Measurements from ENCODE around the gene RREB1.
"Not testable (repeated sequence)": the region's sequence is repeated elsewhere in the genome, so short reads cannot be mapped to it uniquely, and the experiment has no call there.

RREB1 gene

DNA sequence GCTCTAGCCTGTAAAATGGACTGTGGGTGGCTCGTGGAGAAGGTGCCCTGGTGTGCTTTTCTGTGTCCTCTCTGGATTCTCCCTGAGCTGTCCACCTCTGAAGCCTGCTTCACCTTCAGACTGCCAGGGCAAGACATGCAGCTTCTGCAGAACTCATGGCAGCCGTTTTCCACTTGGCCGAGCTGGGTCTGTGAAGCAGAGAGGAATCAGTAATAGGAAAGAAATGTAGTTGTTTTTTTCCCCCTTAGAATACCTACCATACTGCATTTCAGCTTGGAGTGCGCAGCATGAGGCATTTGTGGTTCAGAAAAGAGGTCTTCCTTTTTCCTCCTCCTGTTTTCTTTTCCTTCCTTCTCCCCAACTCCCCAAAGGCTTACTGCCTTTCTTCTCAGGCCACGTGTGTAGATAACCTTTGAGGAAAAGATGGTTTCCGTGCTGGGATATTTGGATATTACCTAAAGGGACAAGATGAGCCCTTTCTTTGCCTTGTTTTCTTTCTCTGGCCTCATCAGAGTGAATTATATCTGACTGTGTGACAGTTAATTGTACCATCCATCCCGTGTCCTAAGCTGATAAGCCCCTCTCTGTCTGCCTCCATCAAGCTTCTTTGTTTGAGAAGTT lies 39.4 kb downstream of the RREB1 start:
- no peak for DNase-seq

DNA sequence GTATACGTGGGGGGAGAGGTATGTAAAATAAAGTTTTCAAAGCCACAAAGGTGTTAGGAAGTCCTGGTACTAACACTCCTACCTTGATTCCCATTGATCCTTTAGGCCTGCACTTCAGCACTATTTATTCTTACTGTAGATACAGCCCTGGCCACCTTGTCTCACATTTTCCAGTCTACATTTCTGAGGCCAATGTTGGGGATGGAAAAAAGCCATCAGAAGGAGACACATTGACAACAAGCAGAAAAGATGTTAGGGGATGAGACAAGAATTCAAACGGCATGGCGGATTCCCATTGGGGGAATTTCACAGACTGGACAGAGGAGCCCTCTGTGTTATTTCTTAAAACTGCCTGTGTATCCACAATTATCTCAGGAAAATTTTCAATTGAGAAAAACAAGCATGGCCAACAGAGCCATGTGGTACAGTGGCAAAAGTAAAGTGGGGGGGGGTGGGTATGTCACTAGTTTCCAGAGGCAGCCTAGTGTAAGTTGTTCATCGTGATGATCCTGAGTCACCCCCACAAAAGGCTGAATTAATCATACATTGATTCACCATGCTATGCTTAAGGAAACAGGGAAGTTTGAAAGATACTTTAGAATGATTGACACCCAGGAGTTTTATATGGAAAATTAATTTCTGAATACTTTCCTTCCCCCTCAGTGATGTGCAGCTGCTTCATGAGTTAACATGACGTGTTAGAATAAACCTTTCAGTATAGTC lies 40.5 kb downstream of the RREB1 start:
- no peak for DNase-seq

DNA sequence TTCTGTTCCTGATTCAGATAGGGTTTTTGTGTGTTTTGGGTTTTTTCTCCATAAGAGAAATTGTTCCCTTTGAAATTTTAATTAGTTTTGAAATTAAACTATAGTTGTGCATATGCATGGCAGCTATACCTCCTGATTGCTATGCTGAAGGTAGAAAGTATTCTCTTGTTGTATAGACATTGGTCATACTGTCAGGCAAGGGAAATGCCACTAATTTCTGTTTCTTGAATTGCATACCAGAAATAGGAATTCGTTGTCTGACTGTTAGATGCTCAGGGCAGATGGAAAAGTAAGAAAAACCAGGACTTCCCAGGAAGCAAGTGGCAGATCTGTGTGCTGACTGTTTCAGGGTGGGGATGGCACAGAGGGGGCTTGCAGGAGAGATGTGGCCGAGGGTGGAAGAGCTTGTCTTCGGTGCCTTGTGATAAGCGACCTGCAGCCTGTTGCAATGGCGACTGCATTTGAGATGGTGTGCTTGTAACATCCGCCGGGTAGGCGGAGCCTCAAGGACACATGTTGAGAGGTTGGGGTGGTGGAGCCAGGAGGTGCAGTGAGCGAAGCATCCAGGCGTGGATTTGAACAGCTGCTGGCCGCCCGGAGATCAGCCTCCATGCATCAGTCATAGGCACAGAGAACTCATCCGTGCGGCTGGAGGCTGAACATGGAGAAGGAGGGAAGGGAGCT lies 42.8 kb downstream of the RREB1 start:
- DNase-seq, result no peak

DNA sequence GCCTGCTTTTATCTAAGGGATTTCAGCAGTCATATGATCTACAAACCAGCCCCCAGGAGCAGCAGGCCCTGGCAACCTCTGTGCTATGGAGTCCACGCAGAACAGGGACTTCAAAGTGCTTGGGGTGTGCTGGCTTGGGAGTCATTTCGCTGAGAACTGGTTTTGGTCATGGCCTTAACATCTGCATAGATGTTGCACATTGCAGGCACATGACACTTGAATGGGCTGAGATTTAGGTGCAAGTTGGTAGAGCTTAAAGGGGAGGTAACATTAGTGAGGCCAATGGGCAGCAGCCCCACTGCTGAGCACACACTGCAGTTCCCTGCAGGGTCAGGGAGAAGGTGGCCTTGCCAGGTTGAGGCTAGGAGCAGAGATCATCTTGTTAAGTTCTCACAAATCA lies 43.6 kb downstream of the RREB1 start:
- no peak for DNase-seq

DNA sequence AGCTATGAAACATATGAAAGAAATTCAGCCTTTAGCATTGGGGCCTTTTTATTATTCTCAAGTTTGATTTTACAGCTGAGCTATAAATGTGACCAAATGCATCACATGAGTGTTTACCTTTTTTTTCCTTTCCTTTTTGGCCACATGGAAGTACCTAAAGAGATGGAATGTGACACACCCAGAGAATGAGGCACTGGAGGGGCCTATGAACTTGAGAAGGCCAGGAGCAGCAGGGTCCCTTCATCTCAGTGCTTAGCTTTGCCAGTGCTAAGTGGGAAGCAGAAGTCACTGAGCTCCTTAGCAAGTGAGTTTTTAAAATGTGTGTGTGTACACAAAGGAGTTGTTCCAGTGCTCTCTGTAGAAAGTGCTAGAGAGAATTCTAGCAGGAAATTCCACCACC lies 44.7 kb downstream of the RREB1 start:
- no peak for DNase-seq

DNA sequence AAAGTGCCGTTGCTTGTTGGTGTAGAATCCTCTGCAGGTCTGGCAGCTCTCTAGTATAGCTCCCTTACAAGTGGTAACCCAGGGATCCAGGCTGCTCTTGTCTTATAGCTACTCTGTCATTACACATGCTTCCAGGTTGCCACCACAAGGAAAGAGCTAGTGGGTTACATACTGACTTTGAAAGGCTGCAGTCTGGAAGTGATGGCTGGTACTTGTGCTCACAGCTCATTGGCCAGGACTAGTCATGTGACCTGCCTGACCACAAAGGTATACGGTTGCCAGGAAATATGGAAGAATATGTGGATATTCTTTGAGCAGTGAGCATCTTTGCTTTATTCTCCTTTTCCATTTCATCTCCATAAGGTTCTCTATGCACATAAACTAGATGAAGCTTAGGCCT lies 46.0 kb downstream of the RREB1 start:
- DNase-seq, result no peak

DNA sequence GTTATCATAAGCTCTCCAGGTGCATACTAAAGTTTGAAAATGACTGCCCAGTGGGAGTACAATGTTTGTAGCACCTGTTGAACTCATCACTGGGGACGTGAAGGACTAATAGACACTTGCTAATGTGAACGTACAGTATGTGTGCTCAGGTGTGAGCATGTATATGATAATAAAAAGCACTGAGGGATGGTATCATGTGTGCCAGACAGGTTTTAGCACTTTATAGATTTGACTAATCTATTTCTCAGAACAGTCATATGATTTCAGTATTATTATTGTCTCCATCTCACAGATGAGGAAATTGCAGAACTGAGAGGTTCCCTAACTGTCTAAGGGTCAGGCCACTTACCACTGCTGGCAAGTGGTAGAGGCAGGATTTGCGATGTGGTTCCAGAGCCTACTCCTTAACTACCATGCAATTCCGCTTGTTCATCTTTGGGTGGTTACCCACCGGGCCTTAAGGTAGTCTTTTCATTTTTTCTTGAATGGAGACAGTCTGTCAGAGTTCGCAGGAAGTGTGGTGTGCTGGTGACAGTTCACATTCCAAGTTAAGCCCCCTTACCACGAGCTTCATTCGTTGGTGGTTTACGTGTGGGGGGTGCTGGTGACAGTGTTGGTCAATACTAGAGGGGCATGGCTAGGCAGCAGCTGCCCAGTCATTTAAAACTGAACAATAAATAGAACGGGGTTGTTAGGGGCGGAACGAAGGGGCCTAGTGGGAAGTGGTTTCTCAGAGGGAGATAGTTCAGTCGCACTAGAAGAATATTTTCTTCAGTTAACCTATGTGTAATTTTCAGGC lies 46.8 kb downstream of the RREB1 start:
- no peak for DNase-seq

DNA sequence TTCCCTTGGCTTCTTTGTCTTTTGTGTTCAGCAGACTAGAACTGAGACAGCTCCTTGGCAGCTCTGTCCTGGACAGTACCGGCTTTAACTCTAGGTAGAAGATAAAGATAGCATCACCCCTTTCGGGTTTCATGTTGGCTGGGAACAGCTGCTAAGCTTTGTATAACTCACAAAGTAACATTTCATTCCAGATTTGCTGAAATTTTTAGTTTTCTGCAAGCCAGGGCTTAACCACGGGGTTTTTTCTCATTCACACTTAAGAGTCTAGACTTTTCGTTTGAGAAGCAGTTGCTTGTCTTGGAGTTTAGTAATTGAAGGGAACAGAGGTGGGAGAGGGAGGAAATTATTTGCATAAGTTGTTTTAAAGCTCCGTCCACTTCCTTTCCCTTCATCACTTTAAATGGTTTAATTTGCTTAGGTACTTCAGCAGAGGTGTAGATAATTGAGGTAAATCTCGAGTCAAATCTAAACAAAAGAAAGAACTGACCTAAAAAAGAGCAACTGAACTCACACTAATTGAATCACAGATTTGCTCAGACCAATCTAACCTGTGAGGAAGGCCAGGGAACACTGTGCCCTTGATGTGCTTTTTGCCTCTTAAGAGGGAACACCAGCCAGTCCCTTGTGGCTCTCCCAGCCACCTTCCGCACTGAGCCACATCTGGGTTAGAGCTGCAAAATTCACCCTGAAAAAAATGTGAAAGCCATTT lies 48.3 kb downstream of the RREB1 start:
- no peak for DNase-seq

DNA sequence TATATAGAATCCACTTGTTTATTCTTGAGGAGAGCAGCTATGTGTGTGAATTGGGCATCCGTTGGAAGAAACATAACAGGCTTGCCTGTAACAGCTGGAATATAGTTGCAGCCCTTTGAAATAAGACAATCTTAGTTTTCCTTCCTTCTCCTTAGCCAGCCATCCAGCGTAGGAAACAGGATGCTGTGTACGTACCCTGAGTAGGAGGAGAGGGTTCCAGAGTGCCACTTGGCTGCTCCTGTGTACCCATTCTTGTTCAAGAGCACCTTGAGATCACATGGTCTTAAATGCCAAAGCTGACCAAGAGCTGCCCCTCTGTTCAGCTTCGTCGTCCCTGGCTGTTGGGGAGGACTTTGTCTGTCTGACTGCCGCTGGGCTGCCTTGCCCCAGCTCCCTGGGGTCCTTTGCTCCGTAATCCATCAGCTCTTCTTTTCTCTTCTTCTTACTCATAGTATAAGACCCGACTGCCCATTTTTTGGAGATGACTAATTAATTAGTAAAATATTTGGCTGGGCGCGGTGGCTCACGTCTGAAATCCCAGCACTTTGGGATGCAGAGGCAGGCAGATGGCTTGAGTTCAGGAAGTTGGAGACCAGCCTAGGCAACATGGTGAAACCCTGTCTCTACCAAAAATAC lies 49.0 kb downstream of the RREB1 start:
- DNase-seq, result no peak

DNA sequence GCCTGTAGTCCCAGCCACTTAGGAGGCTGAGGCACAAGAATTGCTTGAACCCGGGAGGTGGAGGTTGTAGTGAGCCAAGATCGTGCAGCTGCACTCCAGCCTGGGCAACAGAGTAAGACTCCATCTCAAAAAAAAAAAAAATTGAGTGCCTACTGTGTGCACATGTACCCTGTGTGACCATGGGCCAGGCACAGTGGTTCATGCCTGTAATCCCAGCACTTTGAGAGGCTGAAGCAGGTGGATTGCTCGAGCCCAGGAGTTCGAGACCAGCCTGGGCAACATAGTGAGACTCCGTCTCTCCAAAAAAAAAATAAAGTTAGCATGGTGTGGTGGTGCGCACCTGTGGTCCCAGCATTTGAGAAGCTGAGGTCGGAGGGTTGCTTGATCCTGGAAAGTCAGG lies 49.5 kb downstream of the RREB1 start:
- DNase-seq, result not testable (repeated sequence)

DNA sequence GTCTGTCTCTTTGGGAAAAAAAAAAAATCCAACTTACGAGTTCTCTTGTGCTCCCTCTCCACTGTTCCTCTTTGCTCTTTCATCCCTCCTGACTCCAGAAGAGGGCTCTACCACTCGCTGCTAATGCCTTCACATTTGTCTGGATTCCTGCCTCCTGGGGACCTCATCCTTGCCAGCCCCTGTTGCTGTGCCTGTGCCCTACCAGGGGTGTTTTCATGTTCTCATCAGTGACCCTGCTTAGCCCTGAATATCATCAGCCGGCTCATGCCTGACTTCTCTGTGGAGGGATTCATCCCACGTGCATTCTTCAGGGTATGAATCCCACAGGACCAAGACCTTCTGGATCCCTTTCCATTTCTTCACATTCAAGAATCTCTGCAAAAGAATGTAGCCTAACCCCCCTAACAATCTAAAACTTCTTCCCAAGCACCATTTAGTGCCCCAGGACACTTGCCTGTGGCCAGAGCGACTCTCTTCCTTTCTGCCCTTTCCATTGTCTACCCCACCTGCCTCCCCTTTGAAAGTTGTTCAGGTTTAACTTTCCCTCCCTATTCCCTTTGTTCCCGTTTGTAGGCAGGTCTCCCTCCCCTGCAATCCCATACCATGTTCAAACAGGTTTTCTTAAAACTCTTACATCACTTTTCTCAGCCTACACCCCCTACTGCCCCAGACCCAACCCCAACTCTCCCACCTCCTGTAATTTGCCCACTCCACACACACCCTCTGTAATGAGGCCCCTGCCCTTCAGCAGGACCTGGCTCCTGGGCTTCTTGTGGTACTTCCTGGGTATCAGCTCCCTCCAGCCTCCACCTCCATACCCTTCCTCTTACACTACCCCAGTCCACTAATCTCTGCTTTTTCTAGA lies 50.2 kb downstream of the RREB1 start:
- no peak for DNase-seq

DNA sequence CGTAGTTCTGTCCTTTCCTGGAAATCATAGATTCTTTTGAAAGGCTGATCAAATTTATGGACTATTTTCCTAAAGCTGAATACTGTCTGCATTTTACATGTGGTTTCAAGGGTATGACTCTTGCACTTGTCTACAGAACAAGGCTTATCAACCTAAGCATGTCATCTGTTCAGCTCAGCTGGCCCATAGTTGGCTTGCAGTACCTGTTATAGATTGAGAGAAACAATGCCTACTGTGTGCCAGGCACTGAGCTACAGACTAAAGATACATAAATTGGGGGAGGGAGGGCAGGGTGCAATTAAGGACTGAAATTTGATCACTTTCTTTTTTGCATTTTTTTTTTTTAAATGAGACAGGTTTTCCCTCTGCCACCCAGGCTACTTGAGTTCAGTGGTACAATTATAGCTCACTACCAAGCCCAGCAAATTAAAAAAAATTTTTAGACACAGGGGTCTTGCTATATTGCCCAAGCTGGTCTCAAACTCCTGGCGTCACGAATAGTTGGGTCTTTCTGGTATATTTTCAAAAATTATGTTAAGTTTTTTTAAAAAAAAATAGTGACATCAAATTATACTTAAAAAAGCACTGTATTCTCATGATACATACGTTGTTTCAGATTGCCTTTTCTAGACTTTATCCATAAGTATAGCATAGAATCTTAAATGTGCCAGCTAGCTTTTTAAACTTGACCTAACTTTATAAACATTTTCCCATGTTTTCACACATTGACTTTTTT lies 52.2 kb downstream of the RREB1 start:
- DNase-seq, result no peak

DNA sequence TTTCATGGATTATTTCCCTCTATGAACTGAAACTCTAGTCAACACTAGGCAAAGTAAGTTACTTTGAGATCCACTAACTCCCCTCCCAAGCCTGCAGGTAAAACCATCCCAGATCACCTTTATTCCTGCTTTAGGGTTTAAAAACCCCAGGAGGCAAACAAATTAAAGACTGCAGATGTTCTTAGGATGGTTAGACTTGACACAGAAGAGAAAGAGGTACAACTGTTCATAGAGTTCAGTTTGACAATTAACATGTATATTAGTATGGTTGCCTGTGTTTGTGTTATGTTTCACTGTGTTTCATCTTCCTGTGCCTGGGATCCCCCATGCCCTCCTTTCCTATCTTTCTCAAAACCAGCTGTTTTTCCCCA lies 53.5 kb downstream of the RREB1 start:
- no peak for DNase-seq

DNA sequence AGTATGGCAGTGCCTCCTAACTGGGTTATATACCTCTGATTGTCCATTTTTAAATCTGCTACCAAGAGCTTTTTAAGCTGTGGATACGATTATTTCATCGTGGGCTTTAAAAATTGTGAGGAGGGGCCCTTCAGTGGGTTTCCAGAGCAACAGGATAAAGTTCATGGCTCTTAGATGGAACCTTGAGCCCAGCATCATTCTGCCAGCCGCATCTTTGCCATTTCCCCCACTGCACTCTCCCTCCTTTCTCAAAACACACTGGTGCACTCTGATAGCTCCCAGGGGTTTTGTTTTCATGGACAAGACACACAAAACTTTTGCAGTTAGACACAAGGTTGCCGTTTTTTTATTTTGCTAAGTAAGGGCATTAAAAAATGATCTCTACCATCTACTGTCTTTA lies 54.1 kb downstream of the RREB1 start:
- DNase-seq, result no peak

DNA sequence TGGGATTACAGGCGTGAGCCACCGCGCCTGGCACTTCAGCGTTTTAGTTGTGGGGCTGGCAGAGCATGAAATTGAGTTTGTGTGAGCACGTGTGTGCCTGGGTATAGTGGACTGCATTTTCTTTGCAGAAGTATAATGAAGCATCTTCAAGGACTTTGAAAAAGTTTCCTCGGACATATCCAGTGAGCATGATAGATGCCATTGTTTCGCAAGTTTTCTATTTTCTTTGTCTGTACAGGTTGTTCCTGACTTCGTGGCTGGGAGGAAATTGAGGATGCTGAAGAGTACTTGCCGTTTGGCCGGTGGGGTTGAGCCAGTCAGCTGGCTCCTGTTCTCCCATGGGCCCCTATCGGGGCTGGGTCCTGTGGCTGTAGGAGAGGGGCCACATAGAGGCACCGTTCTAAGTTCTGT lies 55.9 kb downstream of the RREB1 start:
- no peak for DNase-seq

DNA sequence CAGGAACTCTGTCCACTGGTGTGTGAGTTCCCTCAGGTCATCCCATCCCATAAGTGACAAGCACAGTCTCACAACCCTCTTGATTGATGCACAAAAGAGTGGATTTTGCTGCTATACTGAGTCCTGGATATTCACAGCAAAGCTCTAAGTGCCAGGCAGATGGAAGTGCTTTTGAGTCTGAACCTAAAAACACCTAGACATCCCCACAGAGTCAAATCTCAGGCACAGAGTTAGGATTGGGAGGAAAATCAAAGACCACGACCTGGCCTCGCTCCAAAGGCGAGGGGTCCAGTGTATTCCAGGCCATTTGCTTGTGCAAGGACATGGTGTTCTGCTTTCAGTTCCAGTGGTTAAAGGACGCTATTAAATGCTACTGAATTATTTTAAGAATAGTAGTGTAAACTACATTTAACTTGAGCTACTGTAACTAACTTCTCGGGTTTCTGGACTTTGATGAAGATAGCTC lies 56.8 kb downstream of the RREB1 start:
- no peak for DNase-seq

DNA sequence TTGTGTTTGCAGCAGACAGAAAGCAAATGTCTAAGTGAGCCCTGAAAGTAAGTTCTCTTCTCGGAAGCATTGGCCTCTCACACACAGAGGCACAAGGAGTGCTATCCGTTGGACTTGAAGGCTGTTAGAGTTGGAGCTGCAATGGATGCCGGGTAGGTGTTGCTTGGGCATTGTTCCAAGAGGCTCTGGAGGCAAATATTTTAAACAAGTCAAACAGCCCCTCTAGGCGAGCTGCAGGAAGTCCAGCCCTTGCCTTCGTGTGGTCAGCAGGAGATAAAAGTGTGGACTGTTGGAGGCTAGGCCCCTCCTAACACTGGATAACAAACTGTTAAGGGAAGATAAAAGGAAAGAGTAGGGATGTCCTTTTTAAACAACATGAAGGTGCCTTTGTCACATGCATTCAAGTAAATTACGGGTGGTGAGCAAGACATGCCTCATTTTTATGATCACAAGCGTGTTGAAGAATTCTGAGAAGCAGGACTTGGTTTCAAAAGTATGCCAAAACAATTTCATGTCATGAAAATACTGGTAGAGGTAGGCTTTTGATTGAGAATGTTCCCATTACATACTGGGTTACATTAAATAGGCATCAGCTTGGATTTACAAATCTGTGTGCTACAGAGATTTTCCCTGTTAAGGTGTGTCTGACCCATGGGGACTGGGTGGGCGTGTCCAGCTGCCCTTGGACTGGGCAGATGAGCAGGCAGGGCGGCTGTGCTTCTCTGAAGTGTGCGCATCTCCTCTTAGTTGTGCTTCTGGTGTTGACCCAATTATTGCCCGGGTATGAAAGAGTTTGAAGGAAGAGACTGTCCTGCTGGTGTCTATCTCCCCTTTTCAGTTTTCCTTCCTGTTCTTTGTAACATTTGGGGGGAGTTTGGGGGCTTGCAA lies 57.5 kb downstream of the RREB1 start:
- DNase-seq, result no peak

DNA sequence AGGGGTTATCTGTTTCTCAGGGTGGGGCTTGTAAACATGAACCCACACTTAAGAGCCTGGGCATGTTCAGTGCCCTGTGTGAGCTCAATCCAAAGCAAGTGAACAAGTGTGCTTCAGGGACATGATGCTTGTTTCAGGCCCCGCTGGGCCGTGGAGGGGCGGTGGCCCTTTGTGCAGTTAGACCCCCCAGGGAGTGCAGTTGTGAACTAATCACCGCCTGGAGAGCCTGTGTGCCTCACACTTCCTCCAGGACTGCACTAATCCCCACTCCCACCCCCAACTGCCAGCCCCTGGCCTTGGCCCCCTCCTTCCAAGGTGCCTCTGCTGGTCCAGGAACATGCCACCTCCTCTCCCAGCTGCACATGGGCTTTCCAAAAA lies 58.1 kb downstream of the RREB1 start:
- no peak for DNase-seq
